ENCODE results near the gene SART3.
A peak's percentile ranks its signal among the peaks of the same experiment; 100 is the strongest.
"Not testable (repeated sequence)": the region's sequence is repeated elsewhere in the genome, so short reads cannot be mapped to it uniquely, and the experiment has no call there.

SART3 gene

GRCh38 chr12:108563136-108563803 is 2.3 kb upstream of the SART3 start:
- peak; percentile 53 for DNase-seq (ENCODE audit: low read depth, low spot score)

DNA sequence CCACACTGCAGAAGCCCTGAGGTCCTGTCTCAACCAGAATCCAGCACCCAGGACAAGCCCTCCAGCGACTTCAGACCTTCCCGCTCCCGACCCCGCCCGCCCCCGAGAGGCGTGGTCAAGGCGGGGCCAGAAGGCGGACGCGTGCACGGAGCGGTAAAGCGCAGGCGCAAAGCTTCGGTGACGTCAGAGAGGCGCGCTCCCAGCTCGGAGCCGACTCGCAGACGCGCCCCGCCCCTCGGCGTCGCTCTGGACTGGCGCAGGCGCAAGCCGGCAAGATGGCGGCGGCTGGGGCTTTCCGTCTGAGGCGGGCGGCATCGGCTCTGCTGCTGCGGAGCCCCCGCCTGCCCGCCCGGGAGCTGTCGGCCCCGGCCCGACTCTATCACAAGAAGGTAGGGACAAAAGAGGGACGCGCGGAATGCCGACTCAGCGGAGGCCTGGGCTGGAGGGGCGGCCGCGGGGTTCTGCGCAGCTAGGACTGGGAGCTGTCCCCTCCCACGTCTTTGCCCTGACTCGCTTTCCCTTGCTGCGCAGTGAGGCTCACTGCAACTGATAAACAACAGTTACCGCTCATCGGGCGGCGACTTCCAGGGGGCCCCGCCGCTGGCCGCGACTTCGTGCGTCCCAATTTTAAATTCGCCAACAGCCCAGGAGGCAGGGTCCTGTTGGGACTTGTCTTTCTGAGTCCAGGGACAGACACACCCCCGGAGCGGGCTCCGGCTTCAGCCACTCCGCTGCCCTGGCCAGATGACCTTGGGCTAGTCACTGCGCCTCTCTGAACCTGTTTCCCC is 1.6 kb upstream of the SART3 start, which contains the start of gene ISCU:
Gene ISCU (plus strand): TSS at position 249 of the 788 bp plus-strand sequence. CDS start 27 bp downstream, at position 276.
- DNase-seq (ENCODE audit: low read depth, low spot score): peak; percentile 95

DNA sequence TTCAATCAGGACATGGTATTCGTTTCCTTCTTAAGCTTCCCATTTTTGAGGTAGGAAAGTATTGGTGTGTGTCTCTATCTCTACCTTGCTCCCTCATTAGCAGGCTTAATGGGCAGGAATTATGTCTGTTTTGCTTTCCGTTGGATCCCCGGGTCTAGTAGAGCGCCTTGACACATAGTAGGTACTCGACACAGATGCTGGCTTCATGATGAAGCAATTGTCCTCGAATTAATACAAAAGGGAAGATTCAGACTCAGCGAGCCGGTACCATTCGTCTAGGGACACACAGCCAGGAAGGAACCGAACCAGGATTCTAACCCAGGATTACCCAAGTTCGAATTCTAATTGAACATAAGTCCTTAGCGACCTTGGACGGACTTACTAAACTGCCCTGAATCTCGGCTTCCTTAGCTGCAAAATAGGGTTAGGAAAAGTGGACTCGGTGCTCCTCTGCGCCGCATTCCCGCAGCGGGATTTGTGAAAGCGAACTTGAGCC is 927 bp upstream of the SART3 start:
- no peak for DNase-seq (ENCODE audit: low read depth, low spot score)

DNA sequence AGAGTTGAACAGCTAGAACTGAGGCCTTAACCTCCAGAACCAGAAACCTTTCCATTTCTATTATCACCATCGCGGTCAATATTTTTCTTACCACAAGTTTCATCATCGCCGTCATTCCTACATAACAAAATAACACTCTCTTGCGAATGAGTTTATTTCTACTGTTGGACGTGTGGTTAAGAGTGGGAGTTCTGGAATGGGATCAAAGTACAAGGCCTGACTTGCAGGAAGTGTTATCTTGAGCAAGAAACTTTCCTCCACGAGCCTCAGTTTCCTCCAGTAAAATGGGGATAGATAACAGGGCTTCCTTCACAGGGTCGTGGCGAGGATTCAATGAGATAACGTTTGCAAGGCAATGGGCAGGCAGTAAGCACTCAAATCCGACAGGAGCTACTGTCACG is 652 bp downstream of the SART3 start:
- DNase-seq (ENCODE audit: low read depth, low spot score): no peak

GRCh38 chr12:108559748-108560147 is 1.2 kb downstream of the SART3 start:
- DNase-seq (ENCODE audit: low read depth, low spot score): no peak

- no peak for DNase-seq (ENCODE audit: low read depth, low spot score)
Observed at GRCh38 chr12:108559007-108559655, 1.8 kb downstream of the SART3 start.

DNA sequence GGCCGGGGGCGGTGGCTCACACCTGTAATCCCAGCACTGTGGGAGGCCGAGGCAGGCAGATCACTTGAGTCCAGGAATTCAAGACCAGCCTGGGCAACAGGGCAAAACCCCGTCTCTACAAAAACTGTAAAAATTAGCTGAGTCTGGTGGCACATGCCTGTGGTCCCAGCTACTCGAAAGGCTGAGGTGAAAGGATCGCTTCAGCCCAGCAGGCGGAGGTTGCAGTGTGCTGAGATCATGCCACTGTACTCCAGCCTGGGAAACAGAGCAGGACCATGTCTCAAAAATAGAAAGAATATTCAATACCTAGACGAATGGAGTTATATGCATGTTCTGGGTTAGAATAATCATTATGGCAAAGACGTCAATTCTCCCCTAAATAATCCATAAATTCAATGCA is 5.6 kb downstream of the SART3 start:
- not testable (repeated sequence) for DNase-seq (ENCODE audit: low read depth, low spot score)

DNA sequence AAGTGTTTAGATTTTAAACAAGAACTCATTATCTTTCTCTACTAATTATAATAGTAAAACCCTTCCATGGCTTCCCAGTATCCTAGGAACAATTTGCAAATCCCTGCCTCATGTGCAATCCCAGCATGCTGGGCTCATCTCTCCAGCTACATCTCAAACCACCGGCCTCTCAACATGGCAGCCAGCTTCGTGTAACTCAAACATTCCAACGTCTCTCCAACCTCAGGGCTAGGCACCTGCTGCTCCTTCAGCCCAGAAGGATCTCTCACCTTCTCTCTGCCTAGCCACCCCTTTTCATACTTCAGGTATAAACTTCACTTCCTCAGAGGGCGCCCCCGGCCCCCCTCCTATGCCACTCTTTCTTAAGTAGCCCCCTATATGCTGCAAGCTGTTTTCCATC is 7.2 kb downstream of the SART3 start:
- DNase-seq (ENCODE audit: low read depth, low spot score): no peak

DNA sequence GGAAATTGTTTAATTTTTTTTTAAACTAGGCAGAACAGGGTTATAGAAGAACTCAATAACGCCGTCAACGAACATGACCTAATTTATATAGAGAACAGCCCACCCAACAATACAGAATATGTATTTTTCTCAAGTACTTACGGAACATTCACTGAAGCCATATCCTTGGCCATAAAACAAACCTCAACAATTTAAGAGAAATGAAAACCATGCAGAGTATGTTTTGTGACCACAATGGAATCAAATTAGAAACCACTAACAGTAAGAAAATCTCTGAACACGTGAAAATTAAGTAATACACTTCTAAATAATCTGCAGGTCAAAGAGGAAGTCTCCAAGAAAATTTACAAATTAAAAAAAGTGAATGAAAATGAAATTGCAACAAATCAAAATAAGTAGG is 9.4 kb downstream of the SART3 start:
- DNase-seq (ENCODE audit: low read depth, low spot score): no peak

- DNase-seq (ENCODE audit: low read depth, low spot score): no peak
Observed at GRCh38 chr12:108548954-108549521, 11.9 kb downstream of the SART3 start.

DNA sequence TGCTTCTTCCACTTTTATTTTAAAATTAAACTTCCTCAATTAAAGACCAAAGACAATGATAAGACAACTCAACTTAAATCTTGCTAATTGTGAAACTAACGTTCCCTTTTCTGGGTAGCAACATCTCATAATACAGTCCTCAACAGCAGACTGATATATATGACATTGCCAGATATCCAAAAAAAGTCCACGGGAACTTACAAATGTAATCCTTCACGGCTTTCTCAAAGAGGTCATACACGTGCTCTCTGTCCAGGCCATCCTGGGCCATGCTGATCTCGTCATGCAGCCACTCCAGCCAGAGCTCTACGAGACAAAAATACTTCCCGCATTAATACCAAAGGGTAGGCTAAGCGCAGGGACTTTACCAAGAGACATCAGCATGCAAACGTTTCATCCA is 13.3 kb downstream of the SART3 start:
- DNase-seq (ENCODE audit: low read depth, low spot score): no peak

- no peak for DNase-seq (ENCODE audit: low read depth, low spot score)
Observed at GRCh38 chr12:108543652-108544051, 17.3 kb downstream of the SART3 start.

DNA sequence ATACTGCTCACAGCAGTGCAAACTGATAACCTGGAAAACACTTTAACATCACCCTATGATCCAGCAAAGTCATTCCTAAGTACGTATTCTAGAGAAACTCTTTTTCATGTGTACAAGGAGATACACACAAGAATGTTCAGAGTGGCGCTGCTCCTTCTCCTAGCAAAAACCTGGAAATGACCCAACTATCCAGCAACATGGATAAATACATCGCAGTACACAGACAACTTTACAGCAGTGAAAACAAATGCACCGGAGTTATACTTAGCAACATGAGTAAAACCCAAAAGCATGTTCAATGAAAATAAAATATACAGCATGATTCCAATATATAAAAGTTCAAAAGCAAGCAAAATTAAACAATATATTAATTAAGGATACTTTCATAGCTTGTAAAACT is 18.7 kb downstream of the SART3 start:
- no peak for DNase-seq (ENCODE audit: low read depth, low spot score)

DNA sequence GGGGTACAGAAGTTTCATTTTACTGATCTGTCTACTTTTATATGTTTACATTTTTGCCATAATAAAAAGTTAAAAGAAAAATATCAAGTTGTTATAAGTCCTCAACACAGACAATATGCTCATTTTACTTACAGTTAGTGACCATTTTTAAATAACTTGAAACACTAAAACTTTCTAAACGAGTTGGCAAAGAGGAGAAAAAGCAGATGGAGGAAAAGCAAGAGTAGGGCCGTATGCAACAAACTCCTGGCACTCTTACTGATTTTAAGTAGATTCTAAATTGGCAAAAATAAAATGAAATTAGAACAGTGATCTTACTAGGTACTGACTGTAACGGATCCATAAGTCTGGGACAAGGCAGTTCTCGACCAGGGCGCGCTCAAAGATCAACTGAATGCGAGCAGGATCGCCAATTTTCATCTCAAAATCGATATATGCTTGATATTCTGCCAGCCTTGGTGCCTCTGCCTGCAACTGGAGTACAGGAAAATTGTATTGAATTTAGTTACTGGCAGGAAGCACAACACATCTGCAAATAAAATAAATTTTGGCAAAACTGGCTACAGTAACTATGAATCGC is 22.3 kb downstream of the SART3 start:
- no peak for DNase-seq (ENCODE audit: low read depth, low spot score)

- DNase-seq (ENCODE audit: low read depth, low spot score): no peak
Observed at GRCh38 chr12:108538146-108538545, 22.8 kb downstream of the SART3 start.

DNA sequence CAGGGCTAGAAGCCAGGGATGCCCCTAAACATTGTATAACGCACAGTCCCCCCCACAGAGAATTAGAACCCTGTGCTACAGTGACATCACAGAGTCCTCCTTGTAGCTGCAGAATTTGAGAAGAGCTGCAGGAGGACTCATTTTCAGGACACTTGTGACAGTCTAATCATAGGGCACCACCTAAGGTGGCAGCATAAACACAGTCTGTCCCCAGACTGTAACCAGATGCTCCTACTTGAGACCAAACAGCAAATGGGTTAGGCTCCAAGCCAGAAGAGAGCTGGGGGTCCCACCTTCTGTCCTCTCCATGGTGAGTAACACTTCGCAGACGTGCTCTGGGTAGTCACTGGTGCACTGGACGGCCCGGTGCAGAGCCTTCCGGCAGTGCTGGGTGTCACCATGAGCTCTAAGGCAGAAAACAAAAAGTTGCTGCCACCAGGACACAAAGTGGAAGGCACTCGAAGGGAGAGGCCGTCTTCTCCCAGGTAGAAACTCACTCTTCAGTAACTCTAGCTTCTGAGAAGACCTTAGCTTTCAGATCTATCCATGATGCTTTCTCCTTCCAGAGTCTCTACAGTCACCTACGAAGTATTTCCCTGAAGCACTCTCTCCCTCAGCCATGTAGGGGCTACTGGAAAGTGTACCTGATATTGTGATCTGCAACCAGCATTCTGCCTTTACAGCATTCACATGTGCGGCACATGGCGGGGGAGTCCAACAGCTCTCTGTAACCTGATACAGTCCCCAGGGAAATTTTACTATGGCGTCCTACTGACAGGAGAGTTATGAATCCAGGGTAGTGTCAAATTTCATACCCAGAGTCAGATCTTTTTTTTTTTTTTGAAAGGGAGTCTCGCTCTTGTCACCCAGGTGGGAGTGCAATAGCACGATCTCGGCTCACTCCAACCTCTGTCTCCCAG is 28.8 kb downstream of the SART3 start:
- no peak for DNase-seq (ENCODE audit: low read depth, low spot score)

DNA sequence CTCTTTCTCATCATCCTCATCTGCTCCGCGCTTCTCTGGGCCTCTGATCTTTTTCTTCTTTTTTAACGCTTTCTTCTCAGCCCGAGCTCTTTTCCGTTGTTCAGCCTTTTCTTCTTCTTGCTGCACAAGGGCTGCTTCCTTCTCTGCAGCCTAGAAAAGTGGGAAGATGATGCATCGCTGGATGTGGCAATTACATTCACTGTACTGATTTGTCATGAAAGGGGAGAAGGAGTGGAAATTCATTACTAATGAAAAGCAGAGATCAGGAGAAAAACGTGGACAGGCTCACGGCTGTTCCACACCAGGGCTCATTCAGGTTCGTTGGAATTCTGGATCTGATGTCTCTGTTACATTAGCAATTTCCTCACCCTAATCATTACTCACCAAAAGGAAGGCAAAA is 30.8 kb downstream of the SART3 start:
- no peak for DNase-seq (ENCODE audit: low read depth, low spot score)

DNA sequence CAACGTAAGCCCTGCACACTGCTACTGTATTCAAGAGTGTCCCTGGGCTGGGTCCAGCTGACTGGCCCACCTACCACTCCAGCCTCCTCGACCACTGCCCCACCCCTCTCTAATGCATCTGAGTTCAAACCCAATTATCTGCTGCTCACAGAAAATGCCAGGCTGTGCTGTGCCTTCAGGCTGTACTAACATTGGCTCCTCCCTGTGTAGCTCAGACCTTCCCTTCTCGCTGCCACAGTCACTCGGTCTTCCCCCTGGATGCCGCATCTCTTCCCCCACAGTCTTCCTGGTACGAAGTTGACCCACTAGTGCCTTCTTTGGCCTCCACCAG is 33.8 kb downstream of the SART3 start:
- DNase-seq (ENCODE audit: low read depth, low spot score): no peak

DNA sequence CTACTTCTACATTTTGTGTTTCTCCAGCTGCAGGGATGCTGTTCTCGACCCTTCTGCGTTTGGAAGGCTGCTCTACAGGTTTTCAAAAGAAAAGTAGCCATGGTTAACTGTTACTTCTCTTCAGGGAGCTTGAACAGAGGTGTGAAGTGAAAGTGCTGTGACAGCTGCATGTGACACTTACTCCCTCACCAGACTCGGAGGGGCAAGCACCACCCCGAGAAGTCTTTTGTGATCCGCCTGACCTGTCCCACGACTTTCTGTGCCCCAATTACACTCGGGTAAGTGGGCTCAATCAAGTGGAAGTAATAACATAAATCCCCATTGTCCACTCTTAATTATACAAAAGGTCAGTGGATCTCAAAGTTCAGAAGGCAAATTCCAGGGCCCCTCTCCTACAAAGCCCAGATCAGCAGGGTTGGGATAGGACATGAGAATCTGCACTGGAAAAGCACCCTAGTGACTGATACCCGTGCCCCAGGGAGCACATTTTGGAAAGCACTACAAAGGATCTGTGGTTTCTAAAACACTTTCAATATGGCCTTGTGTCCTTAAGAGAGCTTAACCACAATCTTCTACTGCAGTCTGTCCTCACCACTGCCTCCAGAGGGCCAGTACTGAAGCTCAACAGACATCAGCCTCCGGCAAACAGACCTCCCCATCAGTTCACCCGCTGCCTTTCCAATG is 34.3 kb downstream of the SART3 start:
- no peak for DNase-seq (ENCODE audit: low read depth, low spot score)

GRCh38 chr12:108525681-108526080 is 35.3 kb downstream of the SART3 start:
- DNase-seq (ENCODE audit: low read depth, low spot score): no peak
